GM12878 (cell line): Measurements from ENCODE around the gene STIL. TPM values are rescaled to one million over a fixed set of nuclear protein-coding genes. Genes with fewer than 3 reads are reported as not detected.

Experiments
- ATAC-seq: fragments of 200-7000 bp; cut with Tn5 transposase; 3 replicates; pipeline ENCODE4 v1.9.1; 2020; ENCODE audit warnings: mild to moderate bottlenecking, moderate library complexity
- BruUV-seq: library from RNA; stranded (reverse); fragments of 400-500 nt; replicated peaks from 2 replicates; lab custom pipeline; 2021; lab: Mats Ljungman, UMichigan
- CTCF ChIA-PET: fragments of 300-600 bp; sonication (Branson Sonifier 250); formaldehyde crosslinking; extraction: SDS; loops from one replicate; lab custom pipeline; 2021; ENCODE audit warnings: inconsistent platforms; lab: Yijun Ruan, JAX
- POLR2A ChIA-PET: fragments of 350-600 bp; formaldehyde crosslinking; extraction: SDS; loops from one replicate; lab custom pipeline; 2021; ENCODE audit warnings: inconsistent platforms; lab: Charles Lee
- RAD21 ChIA-PET: fragments of 300-600 bp; sonication (Branson Sonifier 250); formaldehyde crosslinking; loops from one replicate; lab custom pipeline; 2023; ENCODE audit warnings: antibody characterized with exemption; ENCODE audit not compliant: unreplicated experiment; lab: Charles Lee
- SMC1A ChIA-PET: fragments of 300-600 bp; sonication (Branson Sonifier 250); formaldehyde crosslinking; loops from one replicate; lab custom pipeline; 2023; ENCODE audit not compliant: unreplicated experiment, uncharacterized antibody; lab: Charles Lee
- DNase-seq: peaks from one replicate; pipeline ENCODE4 v3.0.0-alpha.2; 2011; ENCODE audit warnings: low read depth, low spot score
- FAIRE-seq: peaks from 3 replicates; lab custom pipeline; 2011; peaks lifted over from hg19 to GRCh38; lab: Jason Lieb, UNC
- H2AFZ ChIP-seq: 2 replicates; pipeline ENCODE4 v1.6.0; 2011; ENCODE audit warnings: low read depth, low read length, control low read depth; ENCODE audit not compliant: control insufficient read depth
- H3K27ac ChIP-seq: 2 replicates; pipeline ENCODE4 v1.5.1; 2011; ENCODE audit warnings: control low read depth; ENCODE audit not compliant: control insufficient read depth, insufficient read depth
- H3K27me3 ChIP-seq, 2 experiments: replicated peaks in 1 of 2; 2 replicates each; pipeline versions ENCODE4 v1.6.0 to v1.6.1; 2011; ENCODE audit warnings: low read length in 1 of 2; ENCODE audit not compliant: control insufficient read depth in 2 of 2, insufficient read depth in 2 of 2
- H3K36me3 ChIP-seq, 2 experiments: 2 replicates each; pipeline ENCODE4 v1.5.1; 2011; ENCODE audit warnings: low read length in 1 of 2; ENCODE audit not compliant: control insufficient read depth in 2 of 2, insufficient read depth in 2 of 2
- H3K4me1 ChIP-seq: 2 replicates; pipeline ENCODE4 v1.6.1; 2011; ENCODE audit warnings: mild to moderate bottlenecking, low read length, moderate library complexity, mixed read lengths; ENCODE audit not compliant: control insufficient read depth, insufficient read depth
- H3K4me2 ChIP-seq: 2 replicates; pipeline ENCODE4 v1.6.0; 2011; ENCODE audit warnings: control low read depth; ENCODE audit not compliant: control insufficient read depth, insufficient read depth
- H3K4me3 ChIP-seq: fragments of 200-600 bp; sonication (generic); 2 replicates; pipeline ENCODE4 v1.5.1; 2016
- H3K79me2 ChIP-seq: 2 replicates; pipeline ENCODE4 v1.6.0; 2011; ENCODE audit warnings: low read length; ENCODE audit not compliant: control insufficient read depth, insufficient read depth
- H3K9ac ChIP-seq: 2 replicates; pipeline ENCODE4 v1.8.0; 2011; ENCODE audit warnings: low read length, control low read depth, mixed read lengths; ENCODE audit not compliant: control insufficient read depth, insufficient read depth
- H3K9me3 ChIP-seq: replicated peaks from 3 replicates; pipeline ENCODE4 v1.5.1; 2011; ENCODE audit warnings: mild to moderate bottlenecking, low read length; ENCODE audit not compliant: control insufficient read depth, insufficient read depth
- H4K20me1 ChIP-seq: 2 replicates; pipeline ENCODE4 v1.6.0; 2011; ENCODE audit not compliant: control insufficient read depth, insufficient read depth
- CUX1 ChIP-seq: IDR thresholded peaks from 2 replicates; pipeline ENCODE4 v1.6.1; 2012; ENCODE audit warnings: improper control_type of control experiment, low read depth, low read length; ENCODE audit not compliant: insufficient replicate concordance
- E2F8 ChIP-seq: fragments of 450-650 bp; IDR thresholded peaks from 2 replicates; pipeline ENCODE4 v1.6.1; 2018; ENCODE audit warnings: mild to moderate bottlenecking, low read depth, moderate library complexity; ENCODE audit not compliant: partially characterized antibody
- KLF5 ChIP-seq: fragments of 450-650 bp; IDR thresholded peaks from 2 replicates; pipeline ENCODE4 v1.6.1; 2014; ENCODE audit warnings: mild to moderate bottlenecking; ENCODE audit not compliant: partially characterized antibody
- MTA3 ChIP-seq: IDR thresholded peaks from 2 replicates; pipeline ENCODE4 v1.6.1; 2012; ENCODE audit warnings: low read length, inconsistent platforms, borderline replicate concordance
- NRF1 ChIP-seq: conservative IDR thresholded peaks from 2 replicates; pipeline ENCODE4 v1.6.1; 2011; ENCODE audit warnings: mild to moderate bottlenecking, low read depth, low read length, improper control_type of control experiment
- POU2F2 ChIP-seq: IDR thresholded peaks from 3 replicates; pipeline ENCODE4 v1.6.1; 2011; ENCODE audit warnings: low read depth, mild to moderate bottlenecking, low read length, borderline replicate concordance
- WGBS: methylation state at CpG from one replicate; pipeline ENCODE4 v1.1.6; 2016; ENCODE audit warnings: low lambda C conversion rate; ENCODE audit not compliant: insufficient replicate concordance, insufficient coverage; ENCODE audit errors: missing lambda C conversion rate; 5-methylcytosine and 5-hydroxymethylcytosine counted together
- in situ Hi-C: fragments of 300-500 bp; cut with MboI; formaldehyde crosslinking; loops from 9 replicates; pipeline ENCODE4 v1.14.3; 2018; ENCODE audit warnings: mixed read lengths
- intact Hi-C: fragments of 100-400 bp; cut with micrococcal nuclease; formaldehyde crosslinking; loops from one replicate; pipeline ENCODE4 v1.14.2; 2022; ENCODE audit not compliant: unreplicated experiment
- polyA plus RNA-seq, 11 experiments: library from polyadenylated mRNA; depleted of rRNA in 4 of 11; unstranded in 6 of 11; stranded (reverse) in 5 of 11; fragments of >200 nt; fragmentation: Nextera tagmentation in 4 of 11; fragmentation: Illumina TruSeq in 1 of 11; extraction: Ambion mirVana in 4 of 11; extraction: Trizol in 1 of 11; gene quantifications; 1 replicate in 1 of 11; 2 replicates in 10 of 11; pipeline versions ENCODE4 v1.2.1 to v1.2.3, GENCODE V29; 2011 to 2016; ENCODE audit warnings: inconsistent platforms in 2 of 11, missing spikeins in 2 of 11, low read depth in 1 of 11
- total RNA-seq, 4 experiments: library from RNA; depleted of rRNA in 3 of 4; stranded (reverse); fragments of >200 nt in 3 of 4; fragmentation: Illumina TruSeq in 1 of 4; extraction: Trizol in 1 of 4; gene quantifications; 2 replicates each; pipeline versions ENCODE4 v1.2.1 to v1.2.3, GENCODE V29; 2013 to 2021

STIL gene
- total and polyA plus RNA-seq, 10 of the 15 experiments (the other 5 are each of a cell fraction or from before 2014, with no cell fraction given) = 6.0 to 35.1 (median 26.5) TPM

GRCh38 chr1:47213230-47213963 lies 100.5 kb downstream of the STIL start:
- ChIA-PET RAD21 (no interaction called here), SMC1A (no interaction called here), POLR2A (no interaction called here), CTCF (interaction anchor here (1.4 kb wide), 1 partner anchor 49 kb away, joined by 5 read pairs; no protein-coding TSS in a partner anchor)
- intact Hi-C loops = no loop called here
- no peak overlapping the region for H3K4me2 ChIP-seq
- H3K9ac ChIP-seq = no peak overlapping the region
- H3K36me3 ChIP-seq = no peaks in the 10 kb centered on the region
- no TSS peak for BruUV-seq
- DNase-seq (no peak), FAIRE-seq (no peak), ATAC-seq (no peak)
- no peak overlapping the region for H3K4me3 ChIP-seq
- no peaks in the 10 kb centered on the region for H4K20me1 ChIP-seq
- no peaks in the 10 kb centered on the region; the same call in 1 of the 2 replicates for H3K4me1 ChIP-seq
- peaks cover 1 to 3% of the 10 kb centered on the region in 2 experiments for H3K27me3 ChIP-seq
- WGBS = 29% methylated on average over 11 of the region's 11 CpGs
- no peak overlapping the region for H2AFZ ChIP-seq
- H3K27ac ChIP-seq = no peak overlapping the region
- no peaks in the 10 kb centered on the region for H3K9me3 ChIP-seq
- TF ChIP-seq CUX1 (no peak), POU2F2 (no peak), MTA3 (no peak), E2F8 (no peak), KLF5 (no peak), NRF1 (no peak)
- TF ChIP-seq, all 136 proteins: peak for 0
- in situ Hi-C loops = no loop called here
- no peaks in the 10 kb centered on the region for H3K79me2 ChIP-seq
